Left cardiac atrium (tissue), 4 donors: Measurements from ENCODE around the gene IL24. TPM values are rescaled to one million over a fixed set of nuclear protein-coding genes. Genes with fewer than 3 reads are reported as not detected.
A peak's percentile ranks its signal among the peaks of the same experiment; 100 is the strongest.
"Not testable (repeated sequence)": the region's sequence is repeated elsewhere in the genome, so short reads cannot be mapped to it uniquely, and the experiment has no call there.

ENCODE experiments used
- ATAC-seq, 2 donors: fragments of 200-7000 bp; cut with Tn5 transposase; one replicate each; pipeline ENCODE4 v1.9.1; 2020; ENCODE audit warnings: mild to moderate bottlenecking in 2 of 2, moderate library complexity in 2 of 2
- DNase-seq: peaks from one replicate; pipeline ENCODE4 v3.0.0-alpha.2; 2020
- intact Hi-C, 2 donors: fragments of 100-400 bp; cut with DNase I; formaldehyde crosslinking; loops; one replicate each; pipeline versions ENCODE4 v1.14.1 to v1.15.1; 2022 to 2023
- total RNA-seq, 2 donors: library from RNA; stranded (reverse); fragmentation: NEBNext Ultra II Directional; extraction: Animal tissue kit (Norgen Biotek cat#: 25700); gene quantifications; one replicate each; pipeline ENCODE4 v1.2.1, GENCODE V29; 2021
- donor health status: DM: no; HTN: yes; CAD: no.
- donor health status: DM: no; HTN: yes; CAD: no; lungs with severe emphysema.
- donor health status: DM: yes; HTN: yes; CAD: no.
- donor health status: Dilated cardiomyopathy.

Gene IL24
- total RNA-seq, 2 donors from 2014 or later: not detected

DNA sequence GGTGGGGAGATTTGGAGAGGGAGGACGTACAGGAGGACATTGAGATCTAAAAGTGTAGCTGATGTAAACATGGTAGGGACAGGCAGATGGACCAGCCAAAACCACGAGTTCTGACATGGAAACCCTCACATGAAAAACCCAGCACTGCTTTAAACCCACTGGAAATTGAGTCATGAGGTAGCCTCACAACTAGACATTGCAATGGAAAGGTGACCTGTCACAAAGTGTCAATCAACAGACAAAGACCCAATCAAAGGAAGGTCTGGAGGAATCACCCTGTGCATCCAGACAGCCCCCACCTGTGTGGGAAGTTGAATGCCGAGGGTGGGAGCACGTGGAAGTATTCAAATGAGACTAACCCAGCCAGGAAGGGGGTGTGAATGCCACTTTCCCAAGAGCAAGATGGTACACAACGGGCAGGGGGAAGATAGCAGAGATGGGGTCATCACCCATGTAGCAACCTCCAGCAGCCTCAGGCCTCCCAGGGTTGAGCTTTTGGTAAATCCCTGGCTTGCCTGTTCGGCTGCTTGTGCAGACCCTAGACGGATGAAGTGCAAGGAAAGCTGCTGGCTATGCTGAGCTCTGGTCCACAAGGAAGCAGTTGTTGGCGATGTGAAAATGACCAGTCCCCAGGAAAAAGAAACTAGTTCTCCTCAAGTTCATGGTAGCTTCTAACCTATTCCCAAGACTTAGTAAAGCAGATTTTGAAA, 18.9 kb downstream of the IL24 start:
- DNase-seq (no peak), ATAC-seq (no peak)
- intact Hi-C loops: loop anchor here (10.0 kb wide), 3 partner anchors 171 to 431 kb away; no protein-coding TSS in a partner anchor

DNA sequence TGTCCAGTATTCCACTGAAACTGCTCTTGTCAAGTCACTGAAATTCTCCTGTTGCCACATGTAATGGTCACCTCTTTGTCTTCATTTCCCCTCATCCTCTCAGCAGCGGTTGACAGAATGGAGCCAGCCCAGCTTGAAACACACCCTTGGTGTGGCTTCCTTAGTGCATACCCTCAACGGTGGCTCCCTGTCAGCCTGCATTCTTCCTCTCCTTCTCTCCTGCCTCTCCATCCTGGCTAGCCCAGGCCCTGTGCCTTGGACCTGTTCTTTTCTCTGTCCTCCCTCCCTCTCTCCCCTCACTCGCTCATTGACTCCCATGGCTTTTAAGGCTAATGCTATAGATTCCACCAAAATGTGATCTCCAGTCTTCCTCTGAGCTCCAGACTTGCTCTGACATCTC, 20.8 kb downstream of the IL24 start:
- DNase-seq (no peak), ATAC-seq (no peak)
- intact Hi-C loops: loop anchor here (10.0 kb wide), 3 partner anchors 173 to 433 kb away; no protein-coding TSS in a partner anchor

DNA sequence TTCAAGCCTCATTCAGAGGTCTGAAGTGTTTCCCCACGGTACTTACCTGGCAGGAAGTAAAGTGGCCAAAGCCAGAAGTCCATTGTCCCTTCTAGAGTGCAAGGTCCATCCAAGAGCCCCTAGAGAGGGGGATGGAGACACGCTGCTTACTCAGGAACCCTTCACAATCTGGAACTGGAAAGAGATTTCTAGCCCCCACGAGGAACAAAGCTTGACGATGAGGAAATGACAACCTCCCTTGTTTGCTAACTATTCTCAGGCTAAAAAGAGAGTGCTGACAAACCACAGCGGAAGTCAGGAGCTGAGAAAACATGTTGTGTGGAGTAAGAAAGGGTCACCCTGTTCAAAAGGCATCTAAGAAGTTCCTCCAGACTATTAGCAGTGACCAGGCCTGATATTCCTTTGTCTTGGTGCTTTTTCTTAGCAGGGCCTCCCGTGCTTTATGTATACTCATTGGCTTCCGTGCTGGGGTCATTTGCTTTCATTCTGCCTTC, 24.6 kb downstream of the IL24 start, which contains the start of gene FCMR:
Gene FCMR (minus strand): TSS at position 170 of the 494 bp plus-strand sequence. CDS start 87 bp downstream, at position 83.
- intact Hi-C loops: no loop called here
- DNase-seq: no peak
- peak; percentile 31 to 43 for ATAC-seq

DNA sequence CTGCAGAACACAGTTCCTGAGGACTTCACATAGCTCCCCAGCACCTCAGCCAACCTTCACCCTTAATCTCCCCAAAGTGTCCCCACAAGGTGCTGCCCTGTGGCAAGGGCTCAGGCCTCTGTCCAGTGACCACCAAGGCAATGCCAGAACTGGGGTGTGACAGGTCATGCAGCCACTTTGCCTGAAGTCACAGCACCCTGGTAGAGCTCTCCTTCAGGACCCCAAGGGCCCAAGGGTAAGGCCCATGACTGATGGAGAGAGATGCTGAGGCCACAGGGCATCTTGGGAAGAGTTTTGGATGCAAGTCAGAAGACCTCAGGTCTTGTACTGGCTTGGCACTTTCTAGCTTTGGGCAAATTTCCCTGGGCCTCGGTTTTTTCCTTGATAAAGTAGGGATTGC, 25.3 kb downstream of the IL24 start:
- ATAC-seq: no peak
- no peak for DNase-seq
- intact Hi-C loops: no loop called here

DNA sequence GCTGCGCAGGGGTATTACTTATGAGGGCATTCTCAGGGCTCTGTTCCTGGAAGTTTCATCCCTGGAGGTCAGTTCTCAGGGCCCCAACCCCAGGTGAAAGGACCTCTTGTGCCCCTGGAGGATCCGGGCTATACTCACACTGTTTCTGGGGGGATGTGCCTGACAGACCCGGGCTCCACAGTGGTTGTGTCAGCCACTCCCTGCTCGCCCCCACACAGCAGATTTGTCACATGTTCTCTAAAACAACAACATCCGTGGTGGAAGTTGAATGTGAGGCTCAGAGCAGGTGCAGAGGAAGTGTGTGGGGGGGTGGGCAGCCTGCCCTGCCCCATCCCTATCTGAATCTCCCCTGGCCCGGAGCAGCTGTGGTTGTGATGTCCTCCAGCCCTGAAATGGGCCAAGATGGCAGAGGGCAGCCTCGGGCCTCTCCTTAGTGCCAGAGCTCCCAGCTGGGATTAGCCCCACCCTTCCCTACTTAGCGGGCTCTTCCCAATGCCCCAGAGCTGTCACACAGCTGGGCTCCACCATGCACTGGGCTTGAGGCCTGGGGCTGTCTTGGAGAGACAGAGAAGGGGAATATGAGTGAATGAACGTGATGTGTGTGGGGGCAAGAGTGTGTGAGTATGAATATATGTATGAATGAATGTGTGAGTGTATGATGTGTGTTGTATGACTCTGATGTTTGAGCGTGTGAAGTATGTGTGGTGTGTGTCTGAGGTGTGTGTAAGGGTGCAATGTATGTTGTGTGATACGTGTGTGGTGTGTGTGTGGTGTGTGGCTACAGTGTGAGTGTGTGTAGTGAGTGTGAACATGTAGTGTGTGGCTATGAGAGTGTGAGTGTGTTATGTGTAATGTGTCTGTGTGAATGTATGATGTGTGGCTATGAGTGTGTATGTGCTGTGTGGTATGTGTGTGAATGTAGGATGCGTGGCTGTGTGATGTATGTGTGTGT, 26.0 kb downstream of the IL24 start:
- peak in 1 of 2 donors; percentile 69 for ATAC-seq
- intact Hi-C loops: no loop called here
- DNase-seq: no peak

DNA sequence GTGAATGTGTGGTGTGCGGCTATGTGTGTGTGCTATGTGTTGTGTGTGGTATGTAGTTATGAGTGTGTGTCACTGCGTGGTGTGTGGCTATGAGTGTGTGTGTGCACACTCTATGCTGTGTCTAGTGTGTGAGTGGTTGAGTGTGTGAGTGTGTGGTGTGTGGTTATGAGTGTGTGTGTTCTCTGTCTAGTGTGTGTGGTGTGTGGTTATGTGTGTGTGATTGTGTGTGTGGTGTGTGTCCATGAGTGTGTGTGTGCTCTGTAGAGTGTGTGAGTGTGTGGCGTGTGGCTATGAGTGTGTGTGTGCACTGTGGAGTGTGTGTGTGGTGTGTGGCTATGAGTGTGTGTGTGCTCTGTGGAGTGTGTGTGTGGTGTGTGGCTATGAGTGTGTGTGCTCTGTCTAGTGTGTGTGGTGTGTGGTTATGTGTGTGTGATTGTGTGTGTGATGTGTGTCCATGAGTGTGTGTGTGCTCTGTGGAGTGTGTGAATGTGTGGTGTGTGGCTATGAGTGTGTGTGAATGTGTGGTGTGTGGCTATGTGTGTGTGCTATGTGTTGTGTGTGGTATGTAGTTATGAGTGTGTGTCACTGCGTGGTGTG, 26.8 kb downstream of the IL24 start:
- ATAC-seq: peak in 1 of 2 donors; percentile 27
- DNase-seq, intact Hi-C loops: not testable (repeated sequence)

DNA sequence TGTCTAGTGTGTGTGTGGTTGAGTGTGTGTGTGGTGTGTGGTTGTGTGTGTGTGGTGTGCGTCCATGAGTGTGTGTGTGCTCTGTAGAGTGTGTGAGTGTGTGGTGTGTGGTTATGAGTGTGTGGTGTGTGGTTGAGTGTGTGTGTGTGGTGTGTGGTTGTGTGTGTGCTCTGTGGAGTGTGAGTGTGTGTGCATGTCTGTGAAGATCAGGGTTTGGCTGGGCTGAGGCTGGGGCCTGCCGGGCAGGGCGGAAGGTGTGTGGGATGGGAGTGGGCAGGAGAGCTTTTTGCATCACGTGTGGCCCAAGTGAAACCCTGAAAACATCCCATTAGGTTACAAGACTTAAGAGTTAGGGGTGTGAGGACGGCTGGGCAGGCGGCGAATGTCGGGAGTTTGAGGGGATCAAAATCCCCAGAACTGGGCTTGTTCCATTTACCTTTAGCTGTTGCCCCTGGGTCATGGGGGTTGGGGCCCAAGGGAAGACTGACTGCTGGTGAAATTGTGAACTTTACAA, 27.4 kb downstream of the IL24 start:
- ATAC-seq (no peak), DNase-seq (no peak)
- intact Hi-C loops: no loop called here

DNA sequence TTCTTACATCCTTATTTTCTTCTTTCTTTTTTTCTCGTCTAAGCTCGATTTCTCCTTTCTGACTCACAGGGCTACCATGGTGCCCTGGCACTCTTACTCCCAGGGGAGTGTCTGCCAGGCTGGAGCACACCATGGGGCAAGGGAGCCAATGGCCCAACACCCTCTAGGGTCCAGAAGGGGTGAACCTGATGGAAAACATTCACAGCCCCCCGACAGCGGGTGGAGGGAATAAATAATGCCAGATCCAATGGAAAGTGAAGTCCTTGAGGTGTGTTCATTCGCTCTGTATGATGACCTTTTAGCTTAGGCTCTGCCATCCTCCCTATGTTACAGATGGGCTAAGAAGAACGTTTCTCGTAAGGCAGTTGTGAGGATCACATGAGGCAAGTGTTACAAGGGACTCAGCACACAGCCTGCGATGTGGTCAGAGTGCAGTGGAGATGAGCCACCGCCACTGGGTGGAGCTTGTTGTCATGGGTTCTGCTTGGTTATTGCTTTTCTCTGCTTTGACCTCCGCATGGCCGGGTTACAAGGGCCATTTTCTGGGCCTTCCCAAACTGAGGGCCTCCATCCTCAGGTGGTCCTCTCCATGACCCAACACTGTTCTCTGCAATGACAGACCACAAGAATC, 28.0 kb downstream of the IL24 start:
- intact Hi-C loops: no loop called here
- ATAC-seq: peak; percentile 55 to 64
- DNase-seq: peak; percentile 53

DNA sequence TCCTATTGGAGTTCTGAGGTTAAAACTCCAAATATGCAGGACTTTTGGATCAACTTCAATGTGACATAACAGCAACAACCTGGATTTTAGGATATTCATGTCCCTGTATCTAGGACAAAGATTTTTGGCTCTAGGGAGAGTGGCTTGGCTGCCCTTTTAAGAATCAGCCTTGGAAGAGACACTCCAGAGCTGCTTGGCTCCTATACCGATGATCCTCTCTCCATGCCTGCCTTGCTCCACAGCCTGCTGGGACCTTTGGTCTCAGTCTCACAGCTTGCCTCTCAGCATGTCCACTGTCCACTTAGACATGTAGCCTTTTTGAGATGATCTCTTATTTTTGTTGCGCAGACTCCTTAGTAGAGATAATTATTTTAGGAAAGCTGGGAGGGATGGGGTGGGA, 29.0 kb downstream of the IL24 start:
- DNase-seq (no peak), ATAC-seq (no peak)
- intact Hi-C loops: no loop called here

DNA sequence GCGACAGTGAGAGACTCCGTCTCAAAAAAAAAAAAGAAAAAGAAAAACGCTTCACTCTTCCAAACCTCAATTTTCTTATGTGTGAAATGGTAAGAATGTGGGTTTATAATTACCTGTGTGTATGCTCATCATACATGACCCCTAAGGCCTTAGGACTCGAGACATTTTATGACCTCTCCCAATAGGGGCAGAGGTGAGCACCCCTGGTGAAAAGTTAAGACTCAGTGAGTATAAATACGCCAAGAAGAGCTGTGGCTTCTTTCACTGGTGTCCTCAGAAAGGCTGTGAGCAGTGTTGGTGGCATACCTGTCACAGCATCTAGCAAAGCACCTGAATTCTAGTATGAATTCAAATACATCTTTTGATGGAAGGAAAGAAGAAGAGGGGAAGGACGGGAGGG, 32.3 kb downstream of the IL24 start:
- ATAC-seq (no peak), DNase-seq (no peak)
- intact Hi-C loops: no loop called here

DNA sequence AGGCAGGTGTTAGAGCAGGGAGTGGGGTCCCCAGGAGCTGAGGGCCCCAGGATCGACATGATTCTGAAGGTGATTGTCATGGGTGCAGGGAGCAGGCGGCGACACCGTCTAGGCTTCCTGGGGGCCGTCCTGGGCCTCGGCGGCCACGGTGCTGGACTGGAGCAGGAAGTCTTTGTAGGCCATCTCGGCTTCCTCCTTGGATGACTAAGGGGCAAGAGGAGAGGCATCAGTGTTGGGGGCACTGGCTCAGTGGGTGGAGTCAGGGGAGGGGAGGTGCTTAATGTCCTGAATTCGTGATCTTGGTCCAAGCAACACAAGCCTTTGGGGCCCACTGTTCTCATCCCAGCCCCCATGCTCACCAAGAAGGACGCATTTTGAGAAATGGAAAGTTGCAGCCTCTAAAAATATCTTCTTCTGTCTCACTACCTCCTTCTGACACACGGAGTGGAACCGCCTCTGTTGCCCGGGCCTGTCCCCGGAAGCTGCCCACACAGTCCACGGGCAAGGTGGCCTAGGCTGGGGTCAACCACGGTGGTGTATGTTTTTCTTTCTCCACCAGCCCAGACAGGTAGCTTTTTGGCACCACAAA, 33.1 kb downstream of the IL24 start:
- DNase-seq (no peak), ATAC-seq (no peak)
- intact Hi-C loops: no loop called here

DNA sequence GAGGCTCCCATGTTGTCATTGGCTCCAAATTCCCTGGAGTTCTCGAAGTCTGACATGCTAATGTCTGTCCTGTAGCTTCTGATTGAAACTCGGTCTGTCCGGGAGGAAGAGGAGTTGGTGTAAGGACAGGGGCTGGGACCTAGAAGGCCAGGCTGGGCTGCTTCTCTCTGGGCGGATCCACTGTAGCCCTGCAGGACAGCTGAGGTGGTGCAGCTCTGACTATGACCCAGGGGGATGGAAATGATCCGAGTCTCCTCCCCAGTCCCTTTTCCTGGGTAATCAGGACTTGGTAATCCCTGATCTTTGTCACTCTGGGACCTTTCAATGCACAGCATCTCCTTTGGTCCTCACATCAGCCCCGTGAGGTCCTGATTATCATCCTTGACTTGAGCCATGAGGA, 34.5 kb downstream of the IL24 start:
- ATAC-seq: no peak
- intact Hi-C loops: no loop called here
- DNase-seq: no peak

DNA sequence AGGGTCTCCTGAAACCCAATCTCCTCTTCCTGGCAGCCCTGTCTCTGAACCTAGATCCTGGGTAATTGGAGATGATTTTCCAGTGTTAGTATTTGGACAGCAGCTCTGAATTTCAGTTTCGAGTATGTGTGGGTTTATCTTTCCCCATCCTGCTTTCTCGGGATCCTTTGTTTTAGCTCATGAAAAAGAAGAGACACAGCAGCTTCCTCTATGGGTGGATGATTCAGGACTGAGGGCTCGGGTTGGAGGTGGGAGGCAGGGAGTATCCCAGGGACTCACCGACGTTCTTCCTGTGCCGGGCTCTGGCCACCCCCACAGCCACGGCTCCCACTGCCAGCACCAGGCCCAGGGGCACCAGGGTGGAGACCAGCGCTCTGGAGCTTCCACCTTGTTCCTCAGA, 34.9 kb downstream of the IL24 start:
- intact Hi-C loops: no loop called here
- DNase-seq (no peak), ATAC-seq (no peak)

DNA sequence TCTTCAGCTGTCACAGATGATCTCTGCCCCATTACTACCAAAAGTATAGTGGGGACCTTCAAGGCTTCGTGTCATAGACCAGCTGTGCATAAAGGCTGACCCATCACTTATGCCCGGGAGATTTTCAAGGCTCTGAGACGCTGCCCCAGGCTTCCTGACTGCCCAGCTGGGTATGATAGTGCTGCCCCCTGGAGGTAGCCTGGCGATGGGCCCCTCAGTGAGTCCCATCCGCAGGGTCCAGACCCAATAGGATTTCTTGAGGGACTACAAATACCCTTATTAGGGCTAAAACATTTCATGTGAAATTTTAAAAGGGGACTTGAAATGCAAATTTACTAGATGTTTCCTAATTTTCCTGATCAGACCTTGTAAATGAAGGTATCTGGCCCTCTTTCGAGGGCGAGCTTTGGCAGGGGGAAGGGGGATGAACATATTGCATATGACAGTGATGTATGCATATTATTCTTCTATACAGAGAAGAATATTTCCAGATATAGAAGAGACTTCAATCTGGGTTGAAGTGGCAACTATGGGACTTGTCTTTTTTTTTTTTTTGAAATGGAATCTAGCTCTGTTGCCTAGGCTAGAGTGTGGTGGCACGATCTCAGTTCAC, 36.2 kb downstream of the IL24 start:
- peak in 1 of 2 donors; percentile 33 for ATAC-seq
- intact Hi-C loops: no loop called here
- peak; percentile 35 for DNase-seq

DNA sequence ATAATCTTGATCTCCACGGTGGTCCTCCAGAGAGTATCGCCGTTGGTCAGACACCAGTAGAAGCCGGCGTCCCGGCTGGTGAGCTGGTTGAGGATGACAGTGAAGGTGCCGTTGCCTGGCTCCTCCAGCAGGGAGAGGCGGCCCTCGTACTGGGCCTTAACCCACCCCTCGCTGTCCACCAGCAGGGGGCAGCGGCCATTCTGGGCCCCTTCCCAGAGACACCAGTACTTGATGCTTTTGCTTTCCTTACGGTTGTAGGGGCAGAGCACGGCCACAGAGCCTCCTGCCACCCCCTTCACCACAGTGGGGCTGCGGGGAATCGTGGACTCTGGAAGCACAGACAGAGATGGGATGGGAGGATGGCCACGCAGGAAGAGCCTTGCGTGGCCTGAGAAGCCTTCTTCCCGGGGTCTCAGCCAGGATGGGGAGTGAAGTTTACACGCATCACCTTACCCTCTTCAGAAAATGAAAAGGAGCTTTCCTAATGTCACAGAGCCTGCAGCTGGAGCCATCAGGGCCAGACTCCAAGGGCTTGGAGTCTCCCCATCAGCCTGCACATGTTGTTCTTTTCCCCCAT, 38.3 kb downstream of the IL24 start:
- DNase-seq: no peak
- intact Hi-C loops: no loop called here
- ATAC-seq: peak in 1 of 2 donors; percentile 44

DNA sequence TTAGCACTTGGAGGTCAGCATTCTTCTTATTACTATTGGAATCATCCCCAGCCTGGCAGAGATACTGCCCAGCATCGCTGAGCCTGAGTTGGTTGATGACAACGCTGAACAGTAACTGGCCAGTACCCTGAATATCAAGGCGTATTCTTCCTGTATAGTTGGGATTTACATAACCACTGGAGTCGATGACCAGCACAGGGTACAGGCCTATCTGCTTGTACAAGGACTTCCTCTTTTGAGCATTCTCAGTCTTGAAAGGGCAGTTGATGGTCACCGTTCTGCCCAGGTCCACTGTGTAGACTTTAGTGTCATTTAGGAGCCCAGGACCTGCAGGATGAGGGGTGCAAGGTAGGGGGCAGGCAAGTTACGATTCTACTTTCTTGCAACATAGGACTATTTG, 40.2 kb downstream of the IL24 start:
- no peak for ATAC-seq
- intact Hi-C loops: no loop called here
- no peak for DNase-seq

DNA sequence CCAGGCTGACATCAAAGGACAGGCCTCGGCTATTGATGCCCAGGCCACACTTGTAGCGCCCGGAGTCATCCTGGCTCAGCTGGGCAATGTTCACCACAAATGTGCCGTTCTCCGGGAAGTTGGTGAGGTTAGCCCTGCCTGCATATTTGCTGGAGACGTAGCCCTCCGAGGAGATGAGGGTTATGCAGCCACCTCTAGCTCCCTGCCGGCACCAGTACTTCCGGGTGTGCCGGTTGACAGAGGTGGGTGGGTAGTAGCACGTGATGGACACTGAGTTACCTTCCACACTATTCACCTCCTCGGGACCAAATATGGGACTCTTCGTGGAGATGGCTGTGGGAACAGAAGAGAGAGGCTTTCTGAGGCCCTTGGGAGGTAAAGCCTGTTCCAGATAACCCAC, 41.9 kb downstream of the IL24 start:
- no peak for ATAC-seq
- no peak for DNase-seq
- intact Hi-C loops: no loop called here
